Measurements from ENCODE around the gene FBXO44. TPM values are rescaled to one million over a fixed set of nuclear protein-coding genes. Genes with fewer than 3 reads are reported as not detected.

The FBXO44 gene
- total RNA-seq, 1 experiment from 2014 or later: 60.9 TPM

GRCh38 chr1:11684070-11684469, 29.4 kb downstream of the FBXO44 start:
- H3K9me3 ChIP-seq (ENCODE audit: control insufficient read depth in 1 of 2, insufficient read depth in 1 of 2, low read depth in 1 of 2, low read length in 2 of 2): no peaks in the 10 kb centered on the region
- H3K27me3 ChIP-seq (ENCODE audit: insufficient read depth, low read length): no peaks in the 10 kb centered on the region
- H3K9me2 ChIP-seq (ENCODE audit: insufficient read depth): no peaks in the 10 kb centered on the region
- peaks cover 11% of the 10 kb centered on the region; the same call in 1 of the 2 replicates for H3K79me2 ChIP-seq (ENCODE audit: insufficient read depth, low read length)
- H4K20me1 ChIP-seq (ENCODE audit: insufficient read depth): no peaks in the 10 kb centered on the region
- POLR2A ChIA-PET: no interaction called here
- intact Hi-C loops (cut with micrococcal nuclease): no loop called here
- CTCF ChIA-PET: no interaction called here
- no peak overlapping the region for H3K27ac ChIP-seq (ENCODE audit: low read depth, low read length)
- no peak overlapping the region for H3K4me2 ChIP-seq (ENCODE audit: low read length)
- H3K4me1 ChIP-seq (ENCODE audit: control insufficient read depth in 1 of 2, insufficient read depth in 2 of 2, low read length in 2 of 2): peaks cover 15 to 24% of the 10 kb centered on the region in 2 experiments; a peak in 3 of 4 replicates
- DNase-seq (ENCODE audit: low read depth, low spot score) (no peak), ATAC-seq (no peak)
- no peaks in the 10 kb centered on the region for H3K36me3 ChIP-seq (ENCODE audit: control insufficient read depth in 1 of 2, insufficient read depth in 2 of 2, low read length in 2 of 2)
- no peak overlapping the region for H3K9ac ChIP-seq (ENCODE audit: low read length)
- TF ChIP-seq CTCF (IDR thresholded peaks at IDR 0.05 in 2 of 3, conservative IDR thresholded peaks at IDR 0.05 in 1 of 3; ENCODE audit: borderline replicate concordance in 1 of 3, insufficient read depth in 1 of 3, low read depth in 2 of 3, low read length in 2 of 3) (no peak), FOSL1 (IDR thresholded peaks at IDR 0.05; ENCODE audit: low read depth) (no peak), EGR1 (IDR thresholded peaks at IDR 0.05; ENCODE audit: low read depth) (no peak), SRF (IDR thresholded peaks at IDR 0.05; ENCODE audit: low read depth) (no peak), SIN3A (IDR thresholded peaks at IDR 0.05; ENCODE audit: low read depth) (no peak), POLR2A (IDR thresholded peaks at IDR 0.05; ENCODE audit: borderline replicate concordance, extremely low read depth, insufficient read depth, insufficient read length) (no peak), ZFX (IDR thresholded peaks at IDR 0.05) (no peak), YY1 (IDR thresholded peaks at IDR 0.05; ENCODE audit: extremely low read depth, insufficient replicate concordance, low read depth, low read length) (no peak), POLR2AphosphoS5 (IDR thresholded peaks at IDR 0.05; ENCODE audit: low read depth, low read length) (no peak)
- TF ChIP-seq, protein P1, sequence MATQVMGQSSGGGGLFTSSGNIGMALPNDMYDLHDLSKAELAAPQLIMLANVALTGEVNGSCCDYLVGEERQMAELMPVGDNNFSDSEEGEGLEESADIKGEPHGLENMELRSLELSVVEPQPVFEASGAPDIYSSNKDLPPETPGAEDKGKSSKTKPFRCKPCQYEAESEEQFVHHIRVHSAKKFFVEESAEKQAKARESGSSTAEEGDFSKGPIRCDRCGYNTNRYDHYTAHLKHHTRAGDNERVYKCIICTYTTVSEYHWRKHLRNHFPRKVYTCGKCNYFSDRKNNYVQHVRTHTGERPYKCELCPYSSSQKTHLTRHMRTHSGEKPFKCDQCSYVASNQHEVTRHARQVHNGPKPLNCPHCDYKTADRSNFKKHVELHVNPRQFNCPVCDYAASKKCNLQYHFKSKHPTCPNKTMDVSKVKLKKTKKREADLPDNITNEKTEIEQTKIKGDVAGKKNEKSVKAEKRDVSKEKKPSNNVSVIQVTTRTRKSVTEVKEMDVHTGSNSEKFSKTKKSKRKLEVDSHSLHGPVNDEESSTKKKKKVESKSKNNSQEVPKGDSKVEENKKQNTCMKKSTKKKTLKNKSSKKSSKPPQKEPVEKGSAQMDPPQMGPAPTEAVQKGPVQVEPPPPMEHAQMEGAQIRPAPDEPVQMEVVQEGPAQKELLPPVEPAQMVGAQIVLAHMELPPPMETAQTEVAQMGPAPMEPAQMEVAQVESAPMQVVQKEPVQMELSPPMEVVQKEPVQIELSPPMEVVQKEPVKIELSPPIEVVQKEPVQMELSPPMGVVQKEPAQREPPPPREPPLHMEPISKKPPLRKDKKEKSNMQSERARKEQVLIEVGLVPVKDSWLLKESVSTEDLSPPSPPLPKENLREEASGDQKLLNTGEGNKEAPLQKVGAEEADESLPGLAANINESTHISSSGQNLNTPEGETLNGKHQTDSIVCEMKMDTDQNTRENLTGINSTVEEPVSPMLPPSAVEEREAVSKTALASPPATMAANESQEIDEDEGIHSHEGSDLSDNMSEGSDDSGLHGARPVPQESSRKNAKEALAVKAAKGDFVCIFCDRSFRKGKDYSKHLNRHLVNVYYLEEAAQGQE (IDR thresholded peaks at IDR 0.05; ENCODE audit: low read depth): no peak
- H2AFZ ChIP-seq (ENCODE audit: low read depth, low read length, poor library complexity, severe bottlenecking): no peak overlapping the region
- RAD21 ChIA-PET (ENCODE audit: low non-redundant PET in 1 of 2, low total read pairs in 2 of 2, uncharacterized antibody in 2 of 2, unreplicated experiment in 2 of 2): no interaction called here
- BruUV-seq (replicated peaks): no TSS peak
- H3K4me3 ChIP-seq (replicated peaks in 1 of 2; ENCODE audit: low read depth in 1 of 2, low read length in 2 of 2): no peak overlapping the region
